GM04504 (cell line): ENCODE results near the gene FYN.
"Not testable (repeated sequence)": the region's sequence is repeated elsewhere in the genome, so short reads cannot be mapped to it uniquely, and the experiment has no call there.

Source experiments
- DNase-seq: peaks from one replicate; pipeline ENCODE4 v3.0.0-alpha.2; 2012; ENCODE audit warnings: low read depth

Gene FYN

DNA sequence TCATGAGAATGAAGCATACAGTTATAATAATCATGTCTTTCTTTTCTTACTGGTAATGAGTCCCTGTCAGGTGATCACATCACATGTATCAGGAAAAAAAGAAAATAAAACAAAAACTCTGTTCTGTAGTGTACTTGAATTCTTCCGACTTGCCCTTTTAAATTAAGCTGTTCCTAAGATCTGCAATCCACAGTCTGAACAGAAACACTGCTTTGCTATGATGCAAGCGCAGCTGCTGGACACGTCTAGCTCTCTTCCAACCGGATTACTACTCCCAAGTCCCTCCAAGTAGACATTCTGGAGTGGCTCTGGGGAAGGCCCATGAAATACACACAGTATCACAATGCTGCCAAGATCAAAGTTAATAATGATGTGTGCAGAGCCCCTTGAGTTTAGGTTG, 83.7 kb downstream of the FYN start:
- no peak for DNase-seq

DNA sequence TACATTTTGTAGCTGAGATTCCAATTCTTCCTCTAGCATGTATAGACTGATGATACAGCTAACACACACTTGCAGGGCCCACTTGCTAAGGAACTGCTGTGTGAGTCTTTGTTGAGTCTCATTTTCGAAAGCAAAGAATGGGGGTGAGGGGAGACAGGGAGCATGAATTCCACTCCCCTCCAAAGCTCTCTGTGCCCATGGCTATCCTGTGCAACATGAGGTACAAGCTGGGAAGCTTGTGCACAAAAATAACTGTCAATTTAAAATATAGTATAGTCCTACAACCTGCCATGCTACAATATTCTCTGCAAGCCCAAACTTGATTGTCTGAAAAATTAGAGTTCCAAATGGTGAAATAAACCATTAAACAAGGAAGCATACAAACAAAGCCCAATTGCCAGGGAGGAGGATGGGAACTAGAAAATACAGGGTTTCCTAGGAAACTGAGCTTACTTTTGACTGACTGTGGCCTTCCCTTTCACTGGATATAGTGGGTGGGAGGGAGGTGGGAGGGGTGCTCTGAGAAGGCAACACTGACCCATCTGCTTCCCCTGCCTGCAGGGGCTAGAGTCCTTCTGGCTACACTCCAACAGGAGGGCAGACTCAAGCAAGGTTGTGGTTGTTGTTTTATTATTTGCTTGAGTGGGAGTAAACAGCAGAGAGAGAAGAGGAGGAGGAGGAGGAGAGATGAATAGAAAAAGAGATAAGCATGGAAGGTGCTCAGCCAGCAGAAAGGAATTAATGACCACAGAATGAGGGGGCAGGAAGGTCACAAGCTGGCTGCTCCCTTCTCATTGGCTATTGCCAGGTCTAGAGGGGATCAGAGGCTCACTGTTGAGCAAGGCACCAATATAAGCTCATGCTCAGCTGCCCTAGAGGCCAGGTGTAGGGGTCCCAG, 84.6 kb downstream of the FYN start:
- DNase-seq: no peak

DNA sequence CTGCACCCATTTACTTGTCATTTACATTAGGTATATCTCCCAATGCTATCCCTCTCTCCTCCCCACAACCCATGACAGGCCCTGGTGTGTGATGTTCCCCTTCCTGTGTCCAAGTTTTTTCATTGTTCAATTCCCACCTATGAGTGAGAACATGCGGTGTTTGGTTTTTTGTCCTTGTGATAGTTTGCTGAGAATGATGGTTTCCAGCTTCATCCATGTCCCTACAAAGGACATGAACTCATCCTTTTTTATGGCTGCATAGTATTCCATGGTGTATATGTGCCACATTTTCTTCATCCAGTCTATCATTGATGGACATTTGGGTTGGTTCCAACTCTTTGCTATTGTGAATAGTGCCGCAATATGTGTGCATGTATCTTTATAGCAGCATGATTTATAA, 87.1 kb downstream of the FYN start:
- not testable (repeated sequence) for DNase-seq

DNA sequence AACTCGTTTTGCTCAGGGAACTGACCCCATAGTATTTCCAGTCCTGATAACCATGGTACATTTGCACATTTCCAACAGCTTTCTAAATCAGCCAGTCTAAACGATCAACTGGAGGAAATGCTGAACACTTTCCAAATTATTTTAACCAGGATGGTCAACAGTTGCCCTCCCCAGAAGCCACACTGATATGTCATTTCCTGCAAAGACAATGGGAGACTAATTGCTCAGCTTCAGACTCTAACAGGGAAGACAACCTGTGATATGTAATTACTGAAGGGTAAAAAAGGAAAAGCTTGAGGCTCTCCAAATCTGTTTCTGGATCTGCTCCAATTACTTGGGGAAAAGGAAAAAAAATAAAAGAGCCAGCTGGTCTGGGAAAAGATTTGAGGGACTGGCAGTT, 88.8 kb downstream of the FYN start:
- DNase-seq: no peak

DNA sequence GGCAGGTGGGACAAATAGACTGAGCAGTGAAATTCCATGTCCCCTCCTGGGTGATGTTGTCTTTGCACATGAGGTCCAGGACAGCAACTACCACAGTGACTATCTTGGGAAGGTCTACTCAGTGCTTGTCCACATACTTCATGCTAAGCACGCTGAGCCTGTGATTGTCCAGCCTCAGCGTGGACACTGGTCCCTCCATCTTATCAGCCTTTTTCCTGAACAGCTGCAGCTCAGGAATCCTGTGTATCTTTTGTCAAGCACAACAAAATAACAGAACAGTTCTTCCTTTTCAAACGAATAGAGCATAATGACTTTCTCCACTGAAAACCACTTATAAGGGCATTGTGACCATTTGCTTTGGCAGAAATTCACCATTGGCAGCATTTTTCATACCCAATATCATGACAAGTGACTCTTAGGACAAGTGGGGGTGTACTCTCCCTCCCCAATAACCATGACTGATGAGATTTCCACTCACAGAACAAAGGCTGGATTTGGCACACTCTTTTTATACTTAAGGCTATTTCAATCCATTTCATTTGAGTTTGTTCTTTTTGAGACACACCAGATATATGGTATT, 90.3 kb downstream of the FYN start:
- DNase-seq: no peak

DNA sequence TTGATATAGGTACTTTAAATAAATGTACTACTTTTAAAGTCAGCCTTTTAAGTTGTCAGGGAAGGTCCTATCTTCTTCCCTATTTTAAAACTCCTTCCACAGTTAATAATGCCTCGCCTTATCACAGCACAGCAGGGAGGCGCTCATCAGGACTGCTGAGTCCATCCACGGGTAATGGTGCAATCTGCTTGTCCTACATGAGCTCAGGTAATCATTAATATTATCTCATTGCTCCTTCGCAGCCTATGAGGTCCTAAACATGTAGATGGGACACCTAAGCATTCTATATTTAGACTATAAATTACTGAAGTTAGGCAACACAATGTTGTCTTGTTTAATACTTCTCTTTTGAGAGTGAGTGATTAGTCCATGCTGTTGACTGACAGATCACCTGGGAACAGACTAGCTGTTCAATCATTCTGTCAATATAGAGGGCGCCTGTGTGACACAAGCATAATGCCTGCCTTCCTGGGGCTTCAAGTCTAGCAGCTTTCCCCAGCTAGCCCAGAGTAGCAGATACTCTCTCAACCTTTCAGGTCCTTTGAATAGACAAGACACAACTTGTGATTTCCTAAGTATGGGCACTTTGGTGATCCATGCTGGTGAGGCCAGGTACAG, 91.0 kb downstream of the FYN start:
- DNase-seq: no peak

DNA sequence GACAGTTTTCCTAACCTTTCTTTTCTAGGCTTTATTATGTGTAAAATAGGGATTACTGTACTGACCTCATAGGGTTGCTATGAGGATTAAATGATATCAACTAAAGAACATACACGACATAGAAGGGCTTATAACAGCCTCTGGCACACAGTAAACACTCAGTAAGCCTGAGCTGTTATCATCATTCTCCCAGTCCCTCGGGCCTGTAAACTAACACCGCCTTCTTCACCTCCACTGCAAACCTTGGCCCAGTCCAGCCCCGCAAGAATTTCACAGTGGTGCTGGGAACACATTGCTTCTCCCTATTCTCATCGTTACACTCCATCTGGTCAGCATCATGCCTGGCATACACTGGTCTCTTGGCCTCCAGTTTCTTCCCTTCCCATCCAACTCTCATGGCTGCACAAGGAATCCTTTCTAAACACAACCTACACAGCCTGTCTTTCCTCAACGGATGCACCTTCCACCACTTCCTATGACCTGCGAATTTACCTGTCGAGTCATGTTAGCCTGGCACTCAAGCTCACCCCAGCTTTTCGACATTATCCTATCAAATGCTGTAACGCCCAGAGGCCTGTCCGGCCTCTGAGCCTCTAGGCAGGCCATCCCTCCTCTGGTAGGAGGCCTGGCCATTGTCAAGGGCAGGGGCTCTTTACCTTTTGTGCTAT, 92.1 kb downstream of the FYN start:
- no peak for DNase-seq

DNA sequence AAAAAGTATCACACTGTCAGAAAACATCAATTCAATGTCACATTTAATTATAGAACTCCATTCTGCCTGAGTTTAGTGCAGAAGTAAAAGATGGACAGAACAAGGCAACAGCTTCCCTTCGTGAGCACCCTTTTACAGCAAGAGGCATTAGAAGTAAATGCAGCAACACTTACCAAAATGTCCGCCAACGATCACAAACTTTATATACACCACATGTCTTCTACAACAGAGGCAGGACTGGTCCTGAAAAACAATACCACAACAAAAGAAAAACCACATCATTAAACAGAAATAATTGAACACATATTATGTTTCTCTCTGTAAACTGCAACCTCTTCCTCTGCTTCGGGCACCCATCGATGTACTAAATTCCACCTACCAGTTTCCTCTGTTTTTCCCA, 92.9 kb downstream of the FYN start:
- no peak for DNase-seq

DNA sequence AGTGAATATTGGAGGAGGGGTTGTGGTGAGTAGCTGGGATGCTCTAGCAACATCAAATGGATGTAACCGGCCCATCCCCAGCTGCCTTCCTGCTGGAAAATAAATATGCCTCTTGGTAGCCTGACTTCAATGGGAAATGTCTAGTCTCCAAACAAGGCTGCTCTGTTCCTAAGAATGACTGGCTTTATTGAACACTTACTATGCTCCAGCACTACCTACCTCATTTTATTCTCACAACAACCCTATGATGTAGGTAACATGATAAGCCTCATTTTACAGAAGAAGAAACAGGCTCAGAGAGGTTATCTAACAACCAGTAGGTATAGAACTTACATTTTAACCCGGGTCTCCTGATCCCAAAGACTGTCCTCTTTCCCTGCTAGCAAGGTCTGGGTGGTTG, 93.6 kb downstream of the FYN start:
- DNase-seq: no peak

DNA sequence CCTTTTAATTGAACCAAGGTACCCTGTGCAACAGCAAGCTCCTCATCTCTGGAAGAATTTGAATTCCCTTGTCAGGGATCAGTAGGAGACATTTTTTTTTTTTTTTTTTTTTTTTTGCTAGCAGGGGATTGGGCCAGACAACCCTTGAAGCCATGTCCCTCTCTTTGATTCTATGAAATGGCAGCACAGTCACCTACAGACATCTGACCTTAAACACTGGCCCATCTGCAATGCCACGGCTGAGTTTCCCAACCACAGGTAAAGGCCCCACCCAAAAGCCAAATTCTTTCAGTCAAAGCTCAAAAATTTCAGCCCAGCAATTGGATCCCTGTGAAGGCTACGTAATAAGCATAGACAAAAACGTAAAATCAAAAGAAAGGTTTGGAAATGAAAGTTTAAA, 94.2 kb downstream of the FYN start:
- DNase-seq: no peak

DNA sequence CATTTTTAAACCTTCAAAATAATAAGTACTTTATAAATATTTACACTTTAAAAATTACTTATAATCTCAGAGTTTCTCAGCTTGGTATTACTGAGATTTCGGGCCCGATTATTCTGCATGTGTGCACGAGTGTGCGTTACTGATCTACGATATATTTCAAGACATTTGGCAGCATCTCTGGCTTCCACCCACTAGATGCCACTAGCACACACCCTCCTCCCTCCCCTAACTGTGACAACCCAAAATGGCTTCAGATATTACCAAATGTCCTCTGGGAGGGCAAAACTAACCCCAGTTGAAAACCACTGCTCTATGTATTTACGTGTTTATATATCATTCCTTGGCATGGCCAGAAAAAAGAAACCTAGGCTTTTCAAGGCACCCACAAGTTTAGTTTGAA, 95.9 kb downstream of the FYN start:
- no peak for DNase-seq

DNA sequence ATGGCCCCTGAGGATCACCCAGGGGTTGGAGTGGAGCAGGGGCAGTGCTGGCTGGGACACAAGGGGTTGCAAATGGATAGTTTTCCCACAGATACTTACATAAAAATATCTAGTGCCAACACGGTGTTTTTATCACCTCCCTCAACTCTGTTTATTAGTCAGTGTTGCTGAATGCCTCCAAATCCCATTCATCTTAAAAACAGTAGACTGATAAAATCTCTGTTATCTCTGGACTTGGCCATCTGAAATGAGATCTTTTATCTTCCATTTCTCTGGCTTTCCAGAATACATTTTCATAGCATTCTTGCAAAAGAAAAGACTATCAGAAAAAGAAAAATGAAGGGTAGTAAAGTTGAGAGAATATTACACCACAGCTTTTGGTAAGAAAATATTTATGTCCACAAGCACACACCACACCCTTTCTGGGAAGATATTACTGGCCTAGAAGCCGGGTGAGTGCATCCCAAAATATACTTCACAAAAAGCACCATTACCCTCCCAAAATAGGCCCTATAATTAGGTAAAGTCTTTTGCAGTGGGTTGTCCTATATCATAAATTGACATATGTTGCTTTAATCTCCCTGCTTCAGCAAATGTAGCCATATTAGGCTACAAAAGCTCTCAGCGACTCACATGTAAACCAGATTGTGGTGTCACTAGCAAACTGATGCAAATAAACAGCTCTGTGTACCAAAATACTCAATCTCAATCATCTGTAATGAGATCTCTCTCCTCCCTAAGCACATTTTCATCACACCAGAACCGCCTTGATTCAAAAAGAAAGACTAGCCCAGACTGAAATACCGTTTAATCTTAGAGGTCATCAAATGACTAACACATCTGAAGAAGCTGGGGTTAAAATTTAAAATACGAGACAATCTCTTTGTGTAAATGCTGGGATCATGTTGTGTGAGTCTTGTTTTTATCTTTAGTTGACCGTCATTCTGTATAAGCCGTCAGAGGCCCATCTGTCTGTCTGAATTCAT, 96.7 kb downstream of the FYN start:
- DNase-seq: no peak

DNA sequence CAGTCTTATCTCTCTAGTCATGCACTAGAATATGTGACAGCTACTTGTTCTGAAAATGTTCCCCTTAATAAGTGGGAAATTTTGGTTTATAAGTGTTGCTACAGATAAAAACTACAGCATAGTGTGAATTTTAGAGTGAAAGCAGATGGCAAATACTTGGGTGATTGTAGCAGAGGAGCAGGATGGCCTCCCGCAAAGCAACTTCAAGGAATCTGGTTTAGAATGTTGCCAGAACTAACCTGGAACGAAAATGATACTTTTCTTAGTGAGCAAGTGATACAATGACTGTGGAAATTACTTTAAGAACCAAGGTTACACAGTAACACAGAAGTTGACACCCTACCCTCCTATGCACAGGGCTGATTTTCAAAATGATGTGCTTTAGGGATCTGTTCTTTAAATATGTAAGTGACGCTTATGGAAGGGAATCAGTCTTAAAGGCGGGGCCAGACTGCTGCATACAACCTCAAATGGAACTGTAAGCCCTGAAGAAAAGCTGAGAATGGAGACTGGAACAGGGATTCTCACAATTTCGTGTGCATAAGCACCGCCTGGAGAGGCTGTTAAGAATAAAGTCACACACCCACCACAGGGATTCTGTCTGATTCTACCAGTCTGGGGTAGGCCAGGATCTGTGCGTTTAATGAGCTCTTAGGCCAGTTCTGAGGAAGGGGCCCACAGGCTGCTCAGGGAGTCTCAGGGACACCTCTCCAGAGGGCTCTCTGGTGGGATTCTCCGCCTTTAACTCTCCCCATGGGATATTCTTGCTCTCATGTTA, 97.9 kb downstream of the FYN start:
- DNase-seq: no peak

DNA sequence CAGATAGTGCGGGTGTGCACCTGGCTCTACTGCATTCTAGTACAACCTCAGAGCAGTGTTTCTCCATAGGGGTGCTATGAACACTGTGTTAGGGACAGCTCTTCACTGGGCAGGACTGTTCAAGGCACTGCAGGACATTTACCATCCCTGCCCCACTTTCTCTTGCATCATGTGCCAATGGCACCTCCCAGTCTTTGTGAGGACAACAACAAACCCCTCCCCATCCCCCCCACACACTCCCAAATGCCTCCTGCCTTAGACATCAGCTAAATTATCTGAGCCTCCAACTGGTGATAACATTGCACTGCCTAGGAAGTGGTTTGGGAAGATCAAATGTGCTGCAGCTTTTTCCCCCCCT, 98.9 kb downstream of the FYN start:
- no peak for DNase-seq

DNA sequence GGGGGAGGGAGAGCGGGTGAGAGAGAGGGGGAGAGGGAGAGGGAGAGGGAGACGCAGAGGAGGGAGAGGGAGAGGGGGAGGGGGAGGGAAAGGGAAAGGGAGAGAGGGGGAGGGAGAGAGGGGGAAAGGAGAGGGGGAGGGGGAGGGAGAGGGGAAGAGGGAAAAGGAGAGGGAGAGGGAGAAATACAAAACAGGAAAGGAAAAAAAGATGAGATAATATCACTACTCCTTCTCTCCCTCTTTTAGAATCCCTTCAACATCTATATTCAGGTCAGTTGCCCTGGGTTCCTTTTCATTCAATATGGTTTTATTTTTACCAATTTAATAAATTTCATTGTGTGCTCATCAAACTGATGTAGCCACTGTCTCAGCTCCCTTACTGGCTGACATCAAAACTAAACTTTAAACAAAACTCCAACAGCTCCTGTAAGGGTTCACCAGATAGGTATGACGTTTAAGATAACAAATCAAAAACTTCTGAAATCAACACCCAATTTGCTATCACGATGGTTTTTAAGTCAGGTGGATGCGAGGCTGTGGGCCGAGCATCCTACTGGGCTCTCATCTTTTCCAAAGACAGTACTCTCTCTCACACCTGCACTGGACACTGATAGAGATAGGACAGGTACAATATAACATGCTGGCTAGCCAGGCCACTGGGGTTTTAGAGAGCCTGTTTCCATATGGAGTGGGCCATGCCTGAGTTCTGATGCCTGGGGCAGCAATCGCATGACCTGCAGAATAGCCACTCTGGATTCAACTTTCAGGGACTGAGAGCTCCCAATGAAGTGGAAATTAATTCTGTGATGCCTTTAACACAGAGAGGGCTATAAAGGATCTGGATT, 99.5 kb downstream of the FYN start:
- no peak for DNase-seq

DNA sequence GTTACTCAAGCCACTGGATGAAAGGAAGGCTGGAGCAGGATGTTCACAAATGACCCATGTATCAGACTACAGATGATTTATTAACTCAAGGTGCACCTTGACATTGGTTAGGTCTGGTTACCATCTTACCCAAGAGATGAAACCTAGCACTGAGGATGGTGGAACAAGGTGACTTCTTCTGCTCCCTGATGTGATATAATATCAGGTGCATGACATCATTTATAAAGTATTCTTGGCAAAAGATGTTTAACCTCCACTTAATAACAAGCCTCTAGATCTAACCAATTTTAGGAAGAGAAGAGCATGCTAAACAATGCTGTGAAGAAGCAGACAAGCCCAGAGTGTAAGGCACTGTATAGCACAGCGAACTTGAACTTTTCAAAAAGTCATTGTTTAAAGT, 100.9 kb downstream of the FYN start:
- no peak for DNase-seq

DNA sequence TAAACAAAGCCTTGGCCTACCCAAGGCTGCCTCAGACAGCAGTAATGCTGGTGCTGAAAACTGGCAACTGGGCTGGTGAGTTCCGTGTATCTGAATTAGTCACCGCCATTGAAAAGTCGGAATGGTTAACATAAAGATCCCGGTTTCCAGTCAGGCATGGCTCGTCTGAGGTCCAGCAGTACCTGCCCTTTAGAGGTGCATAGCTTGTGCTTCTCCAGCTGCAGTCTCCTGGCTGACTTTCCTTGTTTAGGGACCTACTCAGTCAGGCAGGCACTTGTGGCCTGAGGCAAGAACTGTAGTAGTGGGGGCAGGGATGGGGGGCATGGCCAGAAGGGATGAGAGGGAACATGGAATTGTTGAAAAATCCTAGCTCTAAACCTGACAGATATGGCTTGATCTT, 101.6 kb downstream of the FYN start:
- DNase-seq: no peak

DNA sequence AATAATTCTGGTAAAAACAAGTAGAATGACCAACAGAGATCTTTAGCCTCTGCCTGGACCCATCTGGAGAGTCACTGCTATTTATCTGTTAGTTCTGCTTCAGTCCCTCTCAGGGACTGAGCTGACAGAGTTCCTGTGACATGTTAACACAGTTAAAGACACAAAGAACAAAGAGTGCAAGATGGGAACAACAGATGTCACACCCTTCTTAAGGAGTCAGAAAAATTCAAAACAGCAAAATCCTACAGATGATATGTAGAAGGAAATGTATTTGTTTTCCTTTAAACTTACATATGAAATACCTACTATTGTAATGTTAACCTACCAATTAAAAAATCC, 102.2 kb downstream of the FYN start:
- no peak for DNase-seq

DNA sequence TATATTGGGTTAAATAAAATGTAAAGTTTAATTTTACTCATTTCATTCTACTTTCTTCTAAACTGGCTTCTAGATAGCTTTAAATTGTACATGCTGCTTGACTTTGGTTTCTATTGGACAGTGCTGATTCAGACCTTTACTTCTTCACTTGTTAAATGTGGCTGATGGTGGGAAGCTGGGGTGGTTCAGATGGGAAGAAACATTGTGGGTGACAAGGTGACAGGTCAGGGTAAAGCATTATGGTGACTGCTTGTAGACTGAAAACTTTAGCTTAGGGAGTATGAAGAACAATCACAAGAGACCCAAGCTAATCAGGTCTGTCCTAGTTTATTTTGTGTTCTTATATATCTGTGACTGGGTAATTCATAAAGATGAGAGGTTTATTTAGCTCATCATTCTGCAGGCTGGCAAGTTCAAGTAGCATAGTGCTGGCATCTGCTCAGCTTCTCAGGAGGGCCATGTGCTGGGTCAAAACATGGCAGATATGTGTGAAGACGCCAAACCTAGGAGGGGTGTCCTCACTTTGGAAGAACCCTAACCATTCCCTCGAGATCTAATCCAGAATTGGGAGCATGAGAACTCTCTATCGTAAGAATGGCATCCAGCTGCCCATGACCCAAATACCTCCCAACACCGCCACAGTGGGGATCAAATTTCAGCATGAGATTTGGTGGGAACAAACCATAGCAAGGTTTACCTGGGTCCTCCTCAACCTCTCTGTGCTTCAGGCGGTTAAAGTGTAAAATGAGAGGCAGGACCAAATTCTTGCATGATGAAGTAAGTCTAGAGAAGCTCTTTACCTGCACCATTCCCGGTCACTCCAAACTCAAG, 102.8 kb downstream of the FYN start:
- no peak for DNase-seq
